ENCODE measurements around the gene AKTIP.

- TF ChIP-seq CTCF (IDR thresholded peaks at IDR 0.05): no peak
- TF ChIP-seq POLR2AphosphoS5 (IDR thresholded peaks at IDR 0.05; ENCODE audit: low read depth, low read length): no peak
Observed at GRCh38 chr16:53494636-53495035, 8.4 kb downstream of the AKTIP start.

Data from Panc1 (cell line).